ENCODE measurements around the gene HLA-DRB1.

GRCh38 chr6:32637883-32638282, 48.2 kb upstream of the HLA-DRB1 start:
- no peak for TF ChIP-seq ZNF70 (CRISPR knock-in tag; IDR thresholded peaks at IDR 0.05)
- no peak for TF ChIP-seq ZFP3 (CRISPR knock-in tag; IDR thresholded peaks at IDR 0.05)
- TF ChIP-seq TOX (CRISPR knock-in tag; IDR thresholded peaks at IDR 0.05; ENCODE audit: borderline replicate concordance): no peak
- no peak for TF ChIP-seq CREB5 (CRISPR knock-in tag; IDR thresholded peaks at IDR 0.05; ENCODE audit: low read depth)
- TF ChIP-seq, protein P1, sequence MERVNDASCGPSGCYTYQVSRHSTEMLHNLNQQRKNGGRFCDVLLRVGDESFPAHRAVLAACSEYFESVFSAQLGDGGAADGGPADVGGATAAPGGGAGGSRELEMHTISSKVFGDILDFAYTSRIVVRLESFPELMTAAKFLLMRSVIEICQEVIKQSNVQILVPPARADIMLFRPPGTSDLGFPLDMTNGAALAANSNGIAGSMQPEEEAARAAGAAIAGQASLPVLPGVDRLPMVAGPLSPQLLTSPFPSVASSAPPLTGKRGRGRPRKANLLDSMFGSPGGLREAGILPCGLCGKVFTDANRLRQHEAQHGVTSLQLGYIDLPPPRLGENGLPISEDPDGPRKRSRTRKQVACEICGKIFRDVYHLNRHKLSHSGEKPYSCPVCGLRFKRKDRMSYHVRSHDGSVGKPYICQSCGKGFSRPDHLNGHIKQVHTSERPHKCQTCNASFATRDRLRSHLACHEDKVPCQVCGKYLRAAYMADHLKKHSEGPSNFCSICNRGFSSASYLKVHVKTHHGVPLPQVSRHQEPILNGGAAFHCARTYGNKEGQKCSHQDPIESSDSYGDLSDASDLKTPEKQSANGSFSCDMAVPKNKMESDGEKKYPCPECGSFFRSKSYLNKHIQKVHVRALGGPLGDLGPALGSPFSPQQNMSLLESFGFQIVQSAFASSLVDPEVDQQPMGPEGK (CRISPR knock-in tag; IDR thresholded peaks at IDR 0.05; ENCODE audit: borderline replicate concordance): no peak

Measured in SK-N-SH treated with all-trans-retinoic acid at 6 μM for 48 hours (cell line).